Measurements from ENCODE around the gene FGF12. TPM values are rescaled to one million over a fixed set of nuclear protein-coding genes. Genes with fewer than 3 reads are reported as not detected.

FGF12 gene
- polyA plus RNA-seq, 1 of the 3 experiments (the other 2 are of a cell fraction): 0.30 TPM

DNA sequence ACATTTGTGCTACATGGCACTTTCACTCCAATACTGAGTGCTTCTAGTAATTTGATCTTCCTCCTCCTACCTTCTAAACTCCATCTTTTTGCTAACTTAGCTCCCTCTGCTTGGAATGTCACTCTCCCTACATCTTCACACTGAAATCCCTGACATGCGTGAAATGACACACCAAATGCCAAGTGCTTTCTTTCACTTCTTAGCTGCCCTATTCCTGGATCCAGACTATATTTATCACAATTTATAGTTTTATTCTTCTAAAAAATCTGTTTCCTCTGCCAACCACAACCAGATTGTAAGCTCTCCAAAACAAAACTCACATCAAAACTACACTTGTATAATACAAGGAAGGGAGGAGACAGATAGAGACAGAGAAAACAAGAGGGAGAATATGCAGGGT is 387.3 kb downstream of the FGF12 start:
- Histone ChIP-seq H3K27ac (ENCODE audit: low read depth in 2 of 2, low read length in 1 of 2) (no peak overlapping the region), H3K9me3 (no peaks in the 10 kb centered on the region), H3K79me2 (ENCODE audit: insufficient read depth) (no peaks in the 10 kb centered on the region), H3K36me3 (replicated peaks in 1 of 2; ENCODE audit: control insufficient read depth in 1 of 2, insufficient read depth in 2 of 2, low read length in 1 of 2) (no peaks in the 10 kb centered on the region), H3K4me3 (ENCODE audit: low read depth in 2 of 2, low read length in 1 of 2) (no peak overlapping the region), H3K4me2 (no peak overlapping the region), H3K27me3 (ENCODE audit: insufficient read depth) (no peaks in the 10 kb centered on the region), H3K9ac (no peak overlapping the region), H4K20me1 (ENCODE audit: insufficient read depth) (no peaks in the 10 kb centered on the region), H3F3A (replicated peaks; ENCODE audit: insufficient read depth) (no peaks in the 10 kb centered on the region), H2AFZ (ENCODE audit: low read depth) (no peak overlapping the region), H3K9me2 (no peaks in the 10 kb centered on the region), H3K4me1 (ENCODE audit: control insufficient read depth in 1 of 2, insufficient read depth in 2 of 2, low read depth in 1 of 2, low read length in 1 of 2) (no peaks in the 10 kb centered on the region)
- POLR2A ChIA-PET: no interaction called here
- DNase-seq: no peak
- CTCF ChIA-PET: interaction anchor here (2.0 kb wide), 1 partner anchor 105 kb away, joined by 7 read pairs; no protein-coding TSS in a partner anchor
- no peak for TF ChIP-seq RAD21 (IDR thresholded peaks at IDR 0.05; ENCODE audit: low read length)
- TF ChIP-seq, protein P1, sequence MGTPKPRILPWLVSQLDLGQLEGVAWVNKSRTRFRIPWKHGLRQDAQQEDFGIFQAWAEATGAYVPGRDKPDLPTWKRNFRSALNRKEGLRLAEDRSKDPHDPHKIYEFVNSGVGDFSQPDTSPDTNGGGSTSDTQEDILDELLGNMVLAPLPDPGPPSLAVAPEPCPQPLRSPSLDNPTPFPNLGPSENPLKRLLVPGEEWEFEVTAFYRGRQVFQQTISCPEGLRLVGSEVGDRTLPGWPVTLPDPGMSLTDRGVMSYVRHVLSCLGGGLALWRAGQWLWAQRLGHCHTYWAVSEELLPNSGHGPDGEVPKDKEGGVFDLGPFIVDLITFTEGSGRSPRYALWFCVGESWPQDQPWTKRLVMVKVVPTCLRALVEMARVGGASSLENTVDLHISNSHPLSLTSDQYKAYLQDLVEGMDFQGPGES (IDR thresholded peaks at IDR 0.05; ENCODE audit: low read depth, low read length): no peak
- TF ChIP-seq, protein P2, sequence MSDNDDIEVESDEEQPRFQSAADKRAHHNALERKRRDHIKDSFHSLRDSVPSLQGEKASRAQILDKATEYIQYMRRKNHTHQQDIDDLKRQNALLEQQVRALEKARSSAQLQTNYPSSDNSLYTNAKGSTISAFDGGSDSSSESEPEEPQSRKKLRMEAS (IDR thresholded peaks at IDR 0.05; ENCODE audit: low read depth): no peak
- no peak for TF ChIP-seq EZH2phosphoT487 (IDR thresholded peaks at IDR 0.05; ENCODE audit: borderline replicate concordance, low read depth)
- TF ChIP-seq TCF12 (IDR thresholded peaks at IDR 0.05): no peak
- 48% methylated on average over 1 of the region's 1 CpG for WGBS (ENCODE audit: low lambda C conversion rate)

DNA sequence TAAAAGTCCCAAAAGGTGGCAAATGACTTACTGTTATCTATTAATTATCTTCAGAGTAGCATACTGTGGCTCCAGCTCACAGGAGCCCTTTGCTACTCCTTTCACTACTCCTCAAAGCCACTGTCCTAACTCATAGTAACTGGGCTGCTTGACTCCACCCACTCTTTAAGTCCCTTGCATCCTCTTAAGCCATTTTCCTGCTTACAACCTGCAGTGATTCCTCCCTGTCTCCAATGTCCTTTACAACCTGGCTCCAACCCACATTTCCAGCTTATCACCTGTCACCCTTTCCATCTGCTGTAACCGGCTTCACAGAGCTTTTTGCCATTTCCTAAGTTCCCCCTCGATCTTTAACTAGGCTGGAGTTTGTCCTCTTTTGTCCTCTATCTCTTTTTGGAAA is 388.1 kb downstream of the FGF12 start:
- ChIA-PET POLR2A (no interaction called here), CTCF (interaction anchor here (2.0 kb wide), 1 partner anchor 106 kb away, joined by 7 read pairs; no protein-coding TSS in a partner anchor)
- H4K20me1 ChIP-seq (ENCODE audit: insufficient read depth): no peaks in the 10 kb centered on the region
- H3F3A ChIP-seq (replicated peaks; ENCODE audit: insufficient read depth): no peaks in the 10 kb centered on the region
- H3K27ac ChIP-seq (ENCODE audit: low read depth in 2 of 2, low read length in 1 of 2): no peak overlapping the region
- no peak overlapping the region for H3K4me2 ChIP-seq
- H3K36me3 ChIP-seq (replicated peaks in 1 of 2; ENCODE audit: control insufficient read depth in 1 of 2, insufficient read depth in 2 of 2, low read length in 1 of 2): no peaks in the 10 kb centered on the region
- H3K79me2 ChIP-seq (ENCODE audit: insufficient read depth): no peaks in the 10 kb centered on the region
- no peaks in the 10 kb centered on the region for H3K4me1 ChIP-seq (ENCODE audit: control insufficient read depth in 1 of 2, insufficient read depth in 2 of 2, low read depth in 1 of 2, low read length in 1 of 2)
- TF ChIP-seq, protein P3, sequence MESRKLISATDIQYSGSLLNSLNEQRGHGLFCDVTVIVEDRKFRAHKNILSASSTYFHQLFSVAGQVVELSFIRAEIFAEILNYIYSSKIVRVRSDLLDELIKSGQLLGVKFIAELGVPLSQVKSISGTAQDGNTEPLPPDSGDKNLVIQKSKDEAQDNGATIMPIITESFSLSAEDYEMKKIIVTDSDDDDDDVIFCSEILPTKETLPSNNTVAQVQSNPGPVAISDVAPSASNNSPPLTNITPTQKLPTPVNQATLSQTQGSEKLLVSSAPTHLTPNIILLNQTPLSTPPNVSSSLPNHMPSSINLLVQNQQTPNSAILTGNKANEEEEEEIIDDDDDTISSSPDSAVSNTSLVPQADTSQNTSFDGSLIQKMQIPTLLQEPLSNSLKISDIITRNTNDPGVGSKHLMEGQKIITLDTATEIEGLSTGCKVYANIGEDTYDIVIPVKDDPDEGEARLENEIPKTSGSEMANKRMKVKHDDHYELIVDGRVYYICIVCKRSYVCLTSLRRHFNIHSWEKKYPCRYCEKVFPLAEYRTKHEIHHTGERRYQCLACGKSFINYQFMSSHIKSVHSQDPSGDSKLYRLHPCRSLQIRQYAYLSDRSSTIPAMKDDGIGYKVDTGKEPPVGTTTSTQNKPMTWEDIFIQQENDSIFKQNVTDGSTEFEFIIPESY (IDR thresholded peaks at IDR 0.05; ENCODE audit: borderline replicate concordance, low read depth): no peak
- TF ChIP-seq POLR2AphosphoS5 (IDR thresholded peaks at IDR 0.05; ENCODE audit: low read depth, low read length): no peak
- no peak for TF ChIP-seq RAD21 (IDR thresholded peaks at IDR 0.05; ENCODE audit: low read length)
- TF ChIP-seq JUND (IDR thresholded peaks at IDR 0.05): no peak
- TF ChIP-seq MEF2A (IDR thresholded peaks at IDR 0.05; ENCODE audit: borderline replicate concordance, low read depth): no peak
- no peak for TF ChIP-seq RXRA (IDR thresholded peaks at IDR 0.05; ENCODE audit: borderline replicate concordance, low read depth)
- no peak for TF ChIP-seq FOXM1 (IDR thresholded peaks at IDR 0.05; ENCODE audit: low read depth)
- no peak for TF ChIP-seq NFIC (IDR thresholded peaks at IDR 0.05; ENCODE audit: borderline replicate concordance)
- TF ChIP-seq, protein P4, sequence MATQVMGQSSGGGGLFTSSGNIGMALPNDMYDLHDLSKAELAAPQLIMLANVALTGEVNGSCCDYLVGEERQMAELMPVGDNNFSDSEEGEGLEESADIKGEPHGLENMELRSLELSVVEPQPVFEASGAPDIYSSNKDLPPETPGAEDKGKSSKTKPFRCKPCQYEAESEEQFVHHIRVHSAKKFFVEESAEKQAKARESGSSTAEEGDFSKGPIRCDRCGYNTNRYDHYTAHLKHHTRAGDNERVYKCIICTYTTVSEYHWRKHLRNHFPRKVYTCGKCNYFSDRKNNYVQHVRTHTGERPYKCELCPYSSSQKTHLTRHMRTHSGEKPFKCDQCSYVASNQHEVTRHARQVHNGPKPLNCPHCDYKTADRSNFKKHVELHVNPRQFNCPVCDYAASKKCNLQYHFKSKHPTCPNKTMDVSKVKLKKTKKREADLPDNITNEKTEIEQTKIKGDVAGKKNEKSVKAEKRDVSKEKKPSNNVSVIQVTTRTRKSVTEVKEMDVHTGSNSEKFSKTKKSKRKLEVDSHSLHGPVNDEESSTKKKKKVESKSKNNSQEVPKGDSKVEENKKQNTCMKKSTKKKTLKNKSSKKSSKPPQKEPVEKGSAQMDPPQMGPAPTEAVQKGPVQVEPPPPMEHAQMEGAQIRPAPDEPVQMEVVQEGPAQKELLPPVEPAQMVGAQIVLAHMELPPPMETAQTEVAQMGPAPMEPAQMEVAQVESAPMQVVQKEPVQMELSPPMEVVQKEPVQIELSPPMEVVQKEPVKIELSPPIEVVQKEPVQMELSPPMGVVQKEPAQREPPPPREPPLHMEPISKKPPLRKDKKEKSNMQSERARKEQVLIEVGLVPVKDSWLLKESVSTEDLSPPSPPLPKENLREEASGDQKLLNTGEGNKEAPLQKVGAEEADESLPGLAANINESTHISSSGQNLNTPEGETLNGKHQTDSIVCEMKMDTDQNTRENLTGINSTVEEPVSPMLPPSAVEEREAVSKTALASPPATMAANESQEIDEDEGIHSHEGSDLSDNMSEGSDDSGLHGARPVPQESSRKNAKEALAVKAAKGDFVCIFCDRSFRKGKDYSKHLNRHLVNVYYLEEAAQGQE (IDR thresholded peaks at IDR 0.05; ENCODE audit: low read depth, low read length): no peak
- H3K9me3 ChIP-seq: no peaks in the 10 kb centered on the region
- no peak overlapping the region for H3K4me3 ChIP-seq (ENCODE audit: low read depth in 2 of 2, low read length in 1 of 2)
- H3K9ac ChIP-seq: no peak overlapping the region
- no peaks in the 10 kb centered on the region for H3K9me2 ChIP-seq
- H3K27me3 ChIP-seq (ENCODE audit: insufficient read depth): no peaks in the 10 kb centered on the region
- no peak overlapping the region for H2AFZ ChIP-seq (ENCODE audit: low read depth)
- 4% methylated on average over 2 of the region's 2 CpGs for WGBS (ENCODE audit: low lambda C conversion rate)
- DNase-seq: no peak
